HG03039 (cell line): ENCODE data around the gene NCBP3.
"Not testable (repeated sequence)": the region's sequence is repeated elsewhere in the genome, so short reads cannot be mapped to it uniquely, and the experiment has no call there.

Source experiments
- ATAC-seq: cut with Tn5 transposase; IDR thresholded peaks from one replicate; pipeline ENCODE4 v1.9.1; 2021; ENCODE audit warnings: mild to moderate bottlenecking, moderate library complexity; ENCODE audit not compliant: unreplicated experiment

The NCBP3 gene

GRCh38 chr17:3848229-3848835 is 2.3 kb upstream of the NCBP3 start:
- no peak for ATAC-seq

GRCh38 chr17:3847165-3847670 is 1.2 kb upstream of the NCBP3 start:
- ATAC-seq: no peak

- no peak for ATAC-seq
Measured at GRCh38 chr17:3846437-3847164, 555 bp upstream of the NCBP3 start.

- no peak for ATAC-seq
Measured at GRCh38 chr17:3845291-3845620, 790 bp downstream of the NCBP3 start.

GRCh38 chr17:3844556-3844955 is 1.5 kb downstream of the NCBP3 start:
- not testable (repeated sequence) for ATAC-seq

- no peak for ATAC-seq
Measured at GRCh38 chr17:3843935-3844516, 2.0 kb downstream of the NCBP3 start.

GRCh38 chr17:3838206-3838605 is 7.8 kb downstream of the NCBP3 start:
- no peak for ATAC-seq

GRCh38 chr17:3836551-3836950 is 9.5 kb downstream of the NCBP3 start:
- no peak for ATAC-seq

- ATAC-seq: no peak
Measured at GRCh38 chr17:3835410-3836229, 10.4 kb downstream of the NCBP3 start.

- no peak for ATAC-seq
Measured at GRCh38 chr17:3834811-3835210, 11.2 kb downstream of the NCBP3 start.

- ATAC-seq: no peak
Measured at GRCh38 chr17:3828852-3829232, 17.2 kb downstream of the NCBP3 start.

- ATAC-seq: no peak
Measured at GRCh38 chr17:3828151-3828851, 17.7 kb downstream of the NCBP3 start.

GRCh38 chr17:3827124-3827773 is 18.8 kb downstream of the NCBP3 start:
- ATAC-seq: no peak

- ATAC-seq: no peak
Measured at GRCh38 chr17:3826191-3826590, 19.9 kb downstream of the NCBP3 start.

GRCh38 chr17:3821101-3821500 is 24.9 kb downstream of the NCBP3 start:
- no peak for ATAC-seq

GRCh38 chr17:3818786-3819185 is 27.3 kb downstream of the NCBP3 start:
- ATAC-seq: no peak

- no peak for ATAC-seq
Measured at GRCh38 chr17:3817851-3818605, 28.0 kb downstream of the NCBP3 start.

- no peak for ATAC-seq
Measured at GRCh38 chr17:3815925-3816324, 30.1 kb downstream of the NCBP3 start.

GRCh38 chr17:3815122-3815521 is 30.9 kb downstream of the NCBP3 start:
- ATAC-seq: no peak

- ATAC-seq: no peak
Measured at GRCh38 chr17:3814361-3814760, 31.7 kb downstream of the NCBP3 start.
